Omental fat pad (tissue), 4 donors: Measurements from ENCODE around the gene SIGLEC14. TPM values are rescaled to one million over a fixed set of nuclear protein-coding genes. Genes with fewer than 3 reads are reported as not detected.

ENCODE experiments used
- ATAC-seq: fragments of 150-250 bp; one replicate; pipeline ENCODE4 v1.9.1; 2016; ENCODE audit warnings: mild to moderate bottlenecking, moderate library complexity; ENCODE audit not compliant: low FRiP score
- DNase-seq: peaks from one replicate; pipeline ENCODE4 v3.0.0-alpha.2; 2019; ENCODE audit warnings: low spot score
- small RNA-seq: library from RNA; depleted of rRNA; stranded (forward); fragments of <200 nt; gene quantifications from one replicate; pipeline ENCODE3, GENCODE V24; 2016
- total RNA-seq, 4 donors: library from RNA; depleted of rRNA; stranded (reverse); fragments of >200 nt; gene quantifications; one replicate each; pipeline ENCODE4 v1.1.0, GENCODE V29; 2016
- TF ChIP-seq, protein P1 (sequence below), 3 donors: fragments of 450-650 bp; IDR thresholded peaks; one replicate each; pipeline ENCODE4 v1.5.1; 2016 to 2017; ENCODE audit warnings: antibody characterized with exemption in 3 of 3, mild to moderate bottlenecking in 3 of 3, moderate library complexity in 2 of 3

SIGLEC14 gene
- total RNA-seq, 4 donors from 2014 or later = 1.9 to 12.6 (median 12.2) TPM; not detected in 1

DNA sequence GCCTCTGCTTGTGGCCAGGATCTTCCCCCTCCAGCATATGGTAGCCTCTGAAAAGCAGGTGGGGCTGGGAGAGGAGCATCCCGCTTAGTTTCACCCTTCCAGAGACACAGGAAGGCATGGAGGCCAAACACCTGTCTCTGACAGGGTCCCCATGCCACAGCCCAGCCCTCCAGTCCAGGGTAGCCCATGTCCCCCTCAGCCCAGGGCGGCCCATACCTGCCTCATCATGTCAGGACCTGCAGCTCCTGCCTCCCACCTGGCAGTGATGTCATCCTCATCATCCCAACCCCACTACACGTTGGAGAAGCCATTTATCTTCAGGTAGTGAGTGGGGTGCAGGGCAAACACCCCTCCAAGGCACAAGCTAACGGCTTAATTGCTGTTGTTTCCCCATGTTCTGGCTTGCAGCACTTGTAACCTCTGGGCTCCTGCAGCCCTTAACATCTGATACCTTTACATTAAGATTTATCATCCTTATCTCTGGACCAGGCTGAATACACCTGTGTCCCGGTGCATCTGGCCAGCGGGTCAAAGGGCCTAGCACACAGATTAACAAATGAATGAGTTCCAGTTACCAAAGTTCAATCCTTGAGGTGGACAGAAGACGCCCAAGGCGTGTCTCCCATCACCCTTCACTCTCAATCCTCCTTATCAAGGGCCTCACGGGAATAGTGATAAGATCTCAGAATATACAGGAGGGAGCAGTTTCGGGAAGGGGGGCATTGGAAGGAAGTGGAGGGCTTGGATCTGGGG is 53.3 kb downstream of the SIGLEC14 start:
- DNase-seq (no peak), ATAC-seq (no peak)
- TF ChIP-seq, protein P1, sequence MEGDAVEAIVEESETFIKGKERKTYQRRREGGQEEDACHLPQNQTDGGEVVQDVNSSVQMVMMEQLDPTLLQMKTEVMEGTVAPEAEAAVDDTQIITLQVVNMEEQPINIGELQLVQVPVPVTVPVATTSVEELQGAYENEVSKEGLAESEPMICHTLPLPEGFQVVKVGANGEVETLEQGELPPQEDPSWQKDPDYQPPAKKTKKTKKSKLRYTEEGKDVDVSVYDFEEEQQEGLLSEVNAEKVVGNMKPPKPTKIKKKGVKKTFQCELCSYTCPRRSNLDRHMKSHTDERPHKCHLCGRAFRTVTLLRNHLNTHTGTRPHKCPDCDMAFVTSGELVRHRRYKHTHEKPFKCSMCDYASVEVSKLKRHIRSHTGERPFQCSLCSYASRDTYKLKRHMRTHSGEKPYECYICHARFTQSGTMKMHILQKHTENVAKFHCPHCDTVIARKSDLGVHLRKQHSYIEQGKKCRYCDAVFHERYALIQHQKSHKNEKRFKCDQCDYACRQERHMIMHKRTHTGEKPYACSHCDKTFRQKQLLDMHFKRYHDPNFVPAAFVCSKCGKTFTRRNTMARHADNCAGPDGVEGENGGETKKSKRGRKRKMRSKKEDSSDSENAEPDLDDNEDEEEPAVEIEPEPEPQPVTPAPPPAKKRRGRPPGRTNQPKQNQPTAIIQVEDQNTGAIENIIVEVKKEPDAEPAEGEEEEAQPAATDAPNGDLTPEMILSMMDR (IDR thresholded peaks at IDR 0.05) = no peak

Small RNA genes lying within 50 kb of the gene (small RNA-seq; reads per million reads assigned to genes)
- gene AC018755.2 (not detected), gene MIR125A (not detected), gene MIR99B (3.4 reads per million, percentile 65 among the genes with 10 or more reads in this experiment), gene MIRLET7E (not detected)

Other genes starting within 250 kb of the SIGLEC14 start
- 1 to 10 TPM; 1.1 to 3.9 (median 2.8) TPM for gene SIGLEC10, start 229.2 kb downstream of the SIGLEC14 start, total RNA-seq
- 1 to 10 TPM in 1 of 4 donors, under 1 TPM in 1, not detected in 2; 0.46 to 1.4 TPM for gene SIGLEC8, start 188.4 kb downstream of the SIGLEC14 start, total RNA-seq
- gene CEACAM18, start 168.3 kb downstream of the SIGLEC14 start, total RNA-seq = not detected
- 1 to 10 TPM in 2 of 4 donors, not detected in 2; 1.1 TPM for gene SIGLEC12, start 145.0 kb downstream of the SIGLEC14 start, total RNA-seq
- 1 to 10 TPM in 2 of 4 donors, under 1 TPM in 2; 0.38 to 1.4 (median 1.1) TPM for gene SIGLEC6, start 115.2 kb downstream of the SIGLEC14 start, total RNA-seq
- gene ZNF175, start 75.5 kb downstream of the SIGLEC14 start, total RNA-seq = 10 to 100 TPM in 1 of 4 donors, 1 to 10 TPM in 3; 2.2 to 11.5 (median 6.0) TPM
- gene SIGLEC5, start 16.4 kb downstream of the SIGLEC14 start, total RNA-seq = under 1 TPM in 1 of 4 donors, not detected in 3; 0.19 TPM
- 10 to 100 TPM in 3 of 4 donors, 1 to 10 TPM in 1; 6.2 to 14.2 (median 11.4) TPM for gene SPACA6, start 46.5 kb upstream of the SIGLEC14 start, total RNA-seq
- 100 to 1,000 TPM in 2 of 4 donors, 10 to 100 TPM in 1, 1 to 10 TPM in 1; 1.1 to 534 (median 190) TPM for gene HAS1, start 77.2 kb upstream of the SIGLEC14 start, total RNA-seq
- gene FPR1, start 105.1 kb upstream of the SIGLEC14 start, total RNA-seq = 10 to 100 TPM; 15.0 to 77.5 (median 56.5) TPM
- 10 to 100 TPM in 1 of 4 donors, 1 to 10 TPM in 3; 3.1 to 16.2 (median 7.5) TPM for gene FPR2, start 114.4 kb upstream of the SIGLEC14 start, total RNA-seq
- 10 to 100 TPM; 10.2 to 50.0 (median 23.9) TPM for gene FPR3, start 148.3 kb upstream of the SIGLEC14 start, total RNA-seq
- gene ZNF577, start 241.1 kb upstream of the SIGLEC14 start, total RNA-seq = 10 to 100 TPM; 10.4 to 26.6 (median 12.5) TPM